Endothelial cell of umbilical vein (primary cell): ENCODE data around the gene DOC2B. TPM values are rescaled to one million over a fixed set of nuclear protein-coding genes. Genes with fewer than 3 reads are reported as not detected.

Experiments used
- BruUV-seq: library from RNA; stranded (reverse); fragments of 400-500 nt; replicated peaks from 2 replicates; lab custom pipeline; 2021; lab: Mats Ljungman, UMichigan
- CTCF ChIA-PET: fragments of 300-600, 350-600 bp; sonication (Branson Sonifier 250); formaldehyde crosslinking; loops from one replicate; lab custom pipeline; 2021; ENCODE audit warnings: antibody characterized with exemption, inconsistent platforms; lab: Charles Lee
- POLR2A ChIA-PET: fragments of 300-600, 350-600 bp; sonication (Branson Sonifier 250); formaldehyde crosslinking; loops from one replicate; lab custom pipeline; 2021; ENCODE audit warnings: antibody characterized with exemption, inconsistent platforms; lab: Charles Lee
- DNase-seq: peaks from one replicate; pipeline ENCODE4 v3.0.0-alpha.2; 2011; ENCODE audit warnings: low read depth, low spot score
- FAIRE-seq: peaks from 2 replicates; lab custom pipeline; 2011; peaks lifted over from hg19 to GRCh38; lab: Jason Lieb, UNC
- H2AFZ ChIP-seq: 2 replicates; pipeline ENCODE4 v1.6.0; 2012; ENCODE audit warnings: low read depth, low read length, control low read depth, inconsistent platforms
- H3K27ac ChIP-seq: 2 replicates; pipeline ENCODE4 v1.5.1; 2011; ENCODE audit warnings: low read depth, mild to moderate bottlenecking, control low read depth, low read length, moderate library complexity; ENCODE audit not compliant: insufficient read depth
- H3K27me3 ChIP-seq, 2 experiments: 2 replicates each; pipeline versions ENCODE4 v1.6.0 to v1.6.1; 2011; ENCODE audit warnings: low read length in 2 of 2, mixed read lengths in 1 of 2; ENCODE audit not compliant: control insufficient read depth in 2 of 2, insufficient read depth in 2 of 2
- H3K36me3 ChIP-seq, 2 experiments: 2 replicates in 1 of 2; 3 replicates in 1 of 2; pipeline ENCODE4 v1.5.1; 2011; ENCODE audit warnings: low read length in 2 of 2, mild to moderate bottlenecking in 1 of 2, moderate library complexity in 1 of 2; ENCODE audit not compliant: control insufficient read depth in 2 of 2, insufficient read depth in 2 of 2; ENCODE audit errors: extremely low read depth in 1 of 2
- H3K4me1 ChIP-seq: 3 replicates; pipeline ENCODE4 v1.5.1; 2011; ENCODE audit warnings: mild to moderate bottlenecking, low read length; ENCODE audit not compliant: control insufficient read depth, insufficient read depth; ENCODE audit errors: extremely low read depth
- H3K4me2 ChIP-seq: 2 replicates; pipeline ENCODE4 v1.6.1; 2011; ENCODE audit warnings: low read length, control low read depth, mixed read lengths; ENCODE audit not compliant: insufficient read depth
- H3K4me3 ChIP-seq, 3 experiments: fragments of 200-600 bp in 1 of 3; sonication (generic), shearing (Covaris generic) in 1 of 3; replicated peaks in 1 of 3; 2 replicates each; pipeline ENCODE4 v1.5.1; 2011 to 2016; ENCODE audit warnings: control low read depth in 3 of 3, low read length in 3 of 3, mild to moderate bottlenecking in 2 of 3, inconsistent platforms in 1 of 3, low read depth in 1 of 3, moderate library complexity in 1 of 3; ENCODE audit not compliant: insufficient read depth in 1 of 3
- H3K79me2 ChIP-seq: 2 replicates; pipeline ENCODE4 v1.6.0; 2012; ENCODE audit warnings: low read length, inconsistent platforms; ENCODE audit not compliant: control insufficient read depth, insufficient read depth
- H3K9ac ChIP-seq: replicated peaks from 2 replicates; pipeline ENCODE3; 2011; ENCODE audit warnings: low read length, control low read depth; ENCODE audit not compliant: insufficient read depth; ENCODE audit errors: extremely low read depth
- H3K9me1 ChIP-seq: replicated peaks from 3 replicates; pipeline ENCODE4 v1.6.0; 2011; ENCODE audit warnings: mild to moderate bottlenecking, low read length; ENCODE audit not compliant: control insufficient read depth, insufficient read depth; ENCODE audit errors: extremely low read depth
- H3K9me3 ChIP-seq: replicated peaks from 2 replicates; pipeline ENCODE4 v1.5.1; 2012; ENCODE audit warnings: low read length, inconsistent platforms; ENCODE audit not compliant: control insufficient read depth, insufficient read depth
- H4K20me1 ChIP-seq: replicated peaks from 2 replicates; pipeline ENCODE3; 2011; ENCODE audit warnings: mild to moderate bottlenecking, low read length; ENCODE audit not compliant: control insufficient read depth, insufficient read depth; ENCODE audit errors: extremely low read depth
- CTCF ChIP-seq, 2 donors: IDR thresholded peaks; 1 replicate in 1 of 2; 2 replicates in 1 of 2; pipeline ENCODE4 v1.5.1; 2011; ENCODE audit warnings: low read length in 2 of 2, mild to moderate bottlenecking in 2 of 2, moderate library complexity in 2 of 2, control low read depth in 1 of 2, inconsistent platforms in 1 of 2, low read depth in 1 of 2; ENCODE audit not compliant: insufficient read depth in 1 of 2; ENCODE audit errors: extremely low read depth in 1 of 2
- EZH2 ChIP-seq: IDR thresholded peaks from 2 replicates; pipeline ENCODE4 v1.6.1; 2012; ENCODE audit warnings: borderline replicate concordance, low read depth, mild to moderate bottlenecking, moderate library complexity, low read length, inconsistent platforms; ENCODE audit not compliant: severe bottlenecking
- FOS ChIP-seq: IDR thresholded peaks from 2 replicates; pipeline ENCODE4 v1.6.1; 2011; ENCODE audit warnings: mild to moderate bottlenecking, low read length, moderate library complexity, borderline replicate concordance; ENCODE audit not compliant: insufficient read depth
- MAX ChIP-seq: IDR thresholded peaks from 2 replicates; pipeline ENCODE4 v1.6.1; 2011; ENCODE audit not compliant: insufficient read depth, insufficient read length
- dilution Hi-C: fragments of 300-500 bp; cut with MboI; formaldehyde crosslinking; loops from one replicate; pipeline ENCODE4 v1.15.0; 2019; ENCODE audit warnings: low sequenced_read_pairs; ENCODE audit not compliant: extremely low pct_ligation_motif_present
- intact Hi-C: fragments of 100-400 bp; cut with micrococcal nuclease; formaldehyde crosslinking; loops from one replicate; pipeline ENCODE4 v1.10.0; 2022
- polyA plus RNA-seq, 4 experiments: library from polyadenylated mRNA; depleted of rRNA in 3 of 4; stranded (reverse) in 3 of 4; unstranded in 1 of 4; fragments of >200 nt; gene quantifications; 2 replicates each; pipeline versions ENCODE4 v1.2.1 to v1.2.3, GENCODE V29; 2011 to 2012; ENCODE audit warnings: missing spikeins in 1 of 4
- total RNA-seq: library from RNA; stranded (reverse); gene quantifications from 2 replicates; pipeline ENCODE4 v1.2.3, GENCODE V29; 2021

DOC2B gene
- total and polyA plus RNA-seq, 2 donors (not counting 3 experiments of a cell fraction or from before 2014, with no cell fraction given), result 0.10 to 0.22 TPM

- BruUV-seq, result no TSS peak
- FAIRE-seq, result no peak
- H3K4me2 ChIP-seq, result no peak overlapping the region
- no peak for DNase-seq
- no peak overlapping the region for H3K9ac ChIP-seq
- no peak for TF ChIP-seq MAX
- no peak for TF ChIP-seq EZH2
- TF ChIP-seq FOS, result no peak
- no peak for TF ChIP-seq CTCF (IDR thresholded peaks at IDR 0.05; ENCODE audit: extremely low read depth in 1 of 2, insufficient read depth in 1 of 2, low read depth in 1 of 2, low read length in 2 of 2)
- H3K4me3 ChIP-seq, result no peak overlapping the region
- H2AFZ ChIP-seq, result no peak overlapping the region
- H3K9me1 ChIP-seq, result no peaks in the 10 kb centered on the region
- H3K27ac ChIP-seq, result no peak overlapping the region
- H3K27me3 ChIP-seq, result peaks cover 34 to 37% of the 10 kb centered on the region in 2 experiments
- intact Hi-C loops (no loop called here), dilution Hi-C loops (no loop called here)
- H3K4me1 ChIP-seq, result no peaks in the 10 kb centered on the region
- no peaks in the 10 kb centered on the region for H4K20me1 ChIP-seq
- H3K36me3 ChIP-seq, result no peaks in the 10 kb centered on the region
- no peaks in the 10 kb centered on the region for H3K9me3 ChIP-seq
- ChIA-PET POLR2A (no interaction called here), CTCF (interaction anchor here (1.2 to 1.5 kb wide), 2 partner anchors 14 to 207 kb away, joined by 3 to 5 read pairs; no protein-coding TSS in a partner anchor)
- no peaks in the 10 kb centered on the region for H3K79me2 ChIP-seq
Measured at GRCh38 chr17:179066-179432, 2.4 kb downstream of the DOC2B start.
